ENCODE measurements around the gene GPC6. TPM values are rescaled to one million over a fixed set of nuclear protein-coding genes. Genes with fewer than 3 reads are reported as not detected.

GPC6 gene
- polyA plus RNA-seq, 1 donor (not counting 4 experiments of a cell fraction or from before 2014, with no cell fraction given), result 0.42 TPM

DNA sequence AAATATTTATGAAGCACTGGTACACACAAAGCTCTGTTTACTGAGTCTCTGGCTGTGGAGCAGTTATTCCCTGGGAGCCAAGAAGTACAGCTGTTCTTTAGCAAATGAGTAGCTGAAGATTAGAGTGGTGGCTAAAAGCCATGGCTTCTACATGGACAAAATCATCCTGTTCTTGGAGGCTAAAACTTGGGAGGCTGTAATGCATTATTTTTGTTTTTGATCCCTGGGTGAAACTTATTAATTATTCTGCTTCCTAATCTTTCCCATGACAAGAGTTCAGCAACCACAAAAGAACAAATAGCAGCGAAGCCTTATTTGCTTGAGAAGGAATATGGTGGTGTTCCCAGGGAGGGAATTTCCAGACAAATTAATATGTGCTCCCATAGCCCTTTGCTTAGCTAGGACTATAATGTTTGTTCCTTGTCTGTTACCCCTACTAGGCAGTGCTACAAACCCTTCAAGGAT, 1143.4 kb downstream of the GPC6 start:
- Histone ChIP-seq H3K4me2 (ENCODE audit: control insufficient read depth, extremely low read depth, insufficient read depth, low read depth, low read length) (no peak overlapping the region), H3K4me1 (ENCODE audit: control insufficient read depth, extremely low read depth, insufficient read depth, low read length) (no peaks in the 10 kb centered on the region), H3K9me1 (ENCODE audit: control insufficient read depth, extremely low read depth, insufficient read depth, low read length) (no peaks in the 10 kb centered on the region), H4K20me1 (ENCODE audit: control insufficient read depth, extremely low read depth, insufficient read depth, low read length) (no peaks in the 10 kb centered on the region), H3K9ac (ENCODE audit: control insufficient read depth, extremely low read depth, insufficient read depth, low read length) (no peak overlapping the region), H3K36me3 (ENCODE audit: control insufficient read depth in 2 of 2, extremely low read depth in 1 of 2, insufficient read depth in 2 of 2, low read length in 2 of 2) (no peaks in the 10 kb centered on the region), H3K79me2 (ENCODE audit: control insufficient read depth, insufficient read depth, low read length) (no peaks in the 10 kb centered on the region), H3K27me3 (ENCODE audit: control insufficient read depth, extremely low read depth, insufficient read depth, low read length) (no peaks in the 10 kb centered on the region), H2AFZ (ENCODE audit: control insufficient read depth, low read length) (no peak overlapping the region), H3K9me3 (ENCODE audit: control insufficient read depth, low read depth, low read length) (no peaks in the 10 kb centered on the region), H3K27ac (ENCODE audit: control insufficient read depth, insufficient read depth, low read length) (no peak overlapping the region), H3K4me3 (ENCODE audit: control insufficient read depth in 2 of 3, extremely low read depth in 1 of 3, insufficient read depth in 2 of 3, low read depth in 1 of 3, low read length in 3 of 3) (no peak overlapping the region)
- DNase-seq (ENCODE audit: low read depth, low spot score), result no peak
- no peak for FAIRE-seq
- dilution Hi-C loops (cut with MboI; ENCODE audit: extremely low pct_ligation_motif_present, low sequenced_read_pairs), result no loop called here
- no peak for TF ChIP-seq EZH2 (IDR thresholded peaks at IDR 0.05; ENCODE audit: low read length)
- TF ChIP-seq, protein P1, sequence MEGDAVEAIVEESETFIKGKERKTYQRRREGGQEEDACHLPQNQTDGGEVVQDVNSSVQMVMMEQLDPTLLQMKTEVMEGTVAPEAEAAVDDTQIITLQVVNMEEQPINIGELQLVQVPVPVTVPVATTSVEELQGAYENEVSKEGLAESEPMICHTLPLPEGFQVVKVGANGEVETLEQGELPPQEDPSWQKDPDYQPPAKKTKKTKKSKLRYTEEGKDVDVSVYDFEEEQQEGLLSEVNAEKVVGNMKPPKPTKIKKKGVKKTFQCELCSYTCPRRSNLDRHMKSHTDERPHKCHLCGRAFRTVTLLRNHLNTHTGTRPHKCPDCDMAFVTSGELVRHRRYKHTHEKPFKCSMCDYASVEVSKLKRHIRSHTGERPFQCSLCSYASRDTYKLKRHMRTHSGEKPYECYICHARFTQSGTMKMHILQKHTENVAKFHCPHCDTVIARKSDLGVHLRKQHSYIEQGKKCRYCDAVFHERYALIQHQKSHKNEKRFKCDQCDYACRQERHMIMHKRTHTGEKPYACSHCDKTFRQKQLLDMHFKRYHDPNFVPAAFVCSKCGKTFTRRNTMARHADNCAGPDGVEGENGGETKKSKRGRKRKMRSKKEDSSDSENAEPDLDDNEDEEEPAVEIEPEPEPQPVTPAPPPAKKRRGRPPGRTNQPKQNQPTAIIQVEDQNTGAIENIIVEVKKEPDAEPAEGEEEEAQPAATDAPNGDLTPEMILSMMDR (optimal IDR thresholded peaks at IDR 0.05 in 1 of 3, IDR thresholded peaks at IDR 0.05 in 1 of 3, conservative IDR thresholded peaks at IDR 0.05 in 1 of 3; ENCODE audit: extremely low read depth in 1 of 3, insufficient read depth in 2 of 3, low read length in 3 of 3), result no peak

DNA sequence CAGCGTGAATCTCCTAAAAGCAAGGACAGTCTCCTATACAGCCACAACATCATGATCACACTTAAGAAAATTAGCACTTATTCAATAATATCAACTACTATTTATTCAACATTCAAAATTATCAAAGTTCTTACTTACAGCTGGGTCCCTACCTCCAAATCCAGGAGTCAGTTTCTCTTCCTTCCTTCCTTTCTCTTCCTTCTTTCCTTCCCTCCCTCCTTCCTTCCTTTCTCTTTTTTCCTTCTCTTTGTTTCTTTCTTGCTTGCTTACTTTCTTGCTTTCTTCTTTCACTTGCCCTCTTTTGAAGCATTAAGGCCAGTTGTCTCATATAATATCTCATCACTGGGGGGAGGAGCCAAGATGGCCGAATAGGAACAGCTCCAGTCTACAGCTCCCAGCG, 1145.2 kb downstream of the GPC6 start:
- Histone ChIP-seq H4K20me1 (ENCODE audit: control insufficient read depth, extremely low read depth, insufficient read depth, low read length) (no peaks in the 10 kb centered on the region), H3K27ac (ENCODE audit: control insufficient read depth, insufficient read depth, low read length) (no peak overlapping the region), H3K9ac (ENCODE audit: control insufficient read depth, extremely low read depth, insufficient read depth, low read length) (no peak overlapping the region), H3K4me2 (ENCODE audit: control insufficient read depth, extremely low read depth, insufficient read depth, low read depth, low read length) (no peak overlapping the region), H3K79me2 (ENCODE audit: control insufficient read depth, insufficient read depth, low read length) (no peaks in the 10 kb centered on the region), H3K36me3 (ENCODE audit: control insufficient read depth in 2 of 2, extremely low read depth in 1 of 2, insufficient read depth in 2 of 2, low read length in 2 of 2) (no peaks in the 10 kb centered on the region), H3K4me1 (ENCODE audit: control insufficient read depth, extremely low read depth, insufficient read depth, low read length) (no peaks in the 10 kb centered on the region), H3K4me3 (ENCODE audit: control insufficient read depth in 2 of 3, extremely low read depth in 1 of 3, insufficient read depth in 2 of 3, low read depth in 1 of 3, low read length in 3 of 3) (no peak overlapping the region), H3K9me1 (ENCODE audit: control insufficient read depth, extremely low read depth, insufficient read depth, low read length) (no peaks in the 10 kb centered on the region), H3K27me3 (ENCODE audit: control insufficient read depth, extremely low read depth, insufficient read depth, low read length) (no peaks in the 10 kb centered on the region), H3K9me3 (ENCODE audit: control insufficient read depth, low read depth, low read length) (no peaks in the 10 kb centered on the region), H2AFZ (ENCODE audit: control insufficient read depth, low read length) (no peak overlapping the region)
- FAIRE-seq (no peak), DNase-seq (ENCODE audit: low read depth, low spot score) (no peak)
- no peak for TF ChIP-seq EZH2 (IDR thresholded peaks at IDR 0.05; ENCODE audit: low read length)
- TF ChIP-seq, protein P1 (optimal IDR thresholded peaks at IDR 0.05 in 1 of 3, IDR thresholded peaks at IDR 0.05 in 1 of 3, conservative IDR thresholded peaks at IDR 0.05 in 1 of 3; ENCODE audit: extremely low read depth in 1 of 3, insufficient read depth in 2 of 3, low read length in 3 of 3), result no peak
- dilution Hi-C loops (cut with MboI; ENCODE audit: extremely low pct_ligation_motif_present, low sequenced_read_pairs), result no loop called here

Measured in keratinocyte (primary cell).